ENCODE measurements around the gene UBXN11. TPM values are rescaled to one million over a fixed set of nuclear protein-coding genes. Genes with fewer than 3 reads are reported as not detected.
A peak's percentile ranks its signal among the peaks of the same experiment; 100 is the strongest.
"Not testable (repeated sequence)": the region's sequence is repeated elsewhere in the genome, so short reads cannot be mapped to it uniquely, and the experiment has no call there.

UBXN11 gene
- total RNA-seq, 2 experiments from 2014 or later: 34.4 to 40.9 TPM

- ATAC-seq (peak; percentile 83), DNase-seq (peak; percentile 92)
- ChIA-PET CTCF (interaction anchor here (0.6 to 11.5 kb wide), 22 partner anchors 10 to 192 kb away, joined by 3 to 591 read pairs (median 4); partner anchors contain the start of genes CEP85, DHDDS, SH3BGRL3 and UBXN11), POLR2A (interaction anchor here (0.7 to 10.8 kb wide), 10 partner anchors 8 to 98 kb away, joined by 3 to 409 read pairs (median 4); partner anchors contain the start of genes CEP85, SH3BGRL3 and UBXN11)
- H3K4me1 Mint-ChIP-seq (ENCODE audit: low read depth): peaks cover 71% of the 10 kb centered on the region
- H3K36me3 Mint-ChIP-seq (ENCODE audit: low read depth): peaks cover 47% of the 10 kb centered on the region
- peak within 1 kb of the TSS; percentile 78 for H3K27ac Mint-ChIP-seq
- no peaks in the 10 kb centered on the region for H3K27me3 Mint-ChIP-seq (ENCODE audit: low read depth)
- no peaks in the 10 kb centered on the region for H3K9me3 Mint-ChIP-seq (ENCODE audit: insufficient read depth)
- peak within 1 kb of the TSS; percentile 84 for H3K4me3 Mint-ChIP-seq
These were observed 11.3 kb upstream of the UBXN11 start, which contains the start of gene CD52 for GRCh38 chr1:26317612-26318337. TSS of gene CD52 (plus strand) at chr1:26317958. CDS start at chr1:26318018, 60 bp downstream.

GRCh38 chr1:26317146-26317545 lies 10.7 kb upstream of the UBXN11 start:
- Mint-ChIP-seq H3K27me3 (ENCODE audit: low read depth) (no peaks in the 10 kb centered on the region), H3K9me3 (ENCODE audit: insufficient read depth) (no peaks in the 10 kb centered on the region), H3K4me1 (ENCODE audit: low read depth) (peaks cover 65% of the 10 kb centered on the region), H3K4me3 (peak overlapping the region; percentile 84), H3K27ac (peak overlapping the region; percentile 78), H3K36me3 (ENCODE audit: low read depth) (peaks cover 41% of the 10 kb centered on the region)
- ATAC-seq: no peak
- POLR2A ChIA-PET: interaction anchor here (0.9 to 10.8 kb wide), 9 partner anchors 8 to 83 kb away, joined by 3 to 409 read pairs (median 6); partner anchors contain the start of genes CEP85, SH3BGRL3 and UBXN11
- DNase-seq: no peak
- CTCF ChIA-PET: interaction anchor here (1.0 to 11.5 kb wide), 14 partner anchors 9 to 115 kb away, joined by 3 to 591 read pairs (median 6); partner anchors contain the start of genes CEP85, DHDDS, SH3BGRL3 and UBXN11

DNA sequence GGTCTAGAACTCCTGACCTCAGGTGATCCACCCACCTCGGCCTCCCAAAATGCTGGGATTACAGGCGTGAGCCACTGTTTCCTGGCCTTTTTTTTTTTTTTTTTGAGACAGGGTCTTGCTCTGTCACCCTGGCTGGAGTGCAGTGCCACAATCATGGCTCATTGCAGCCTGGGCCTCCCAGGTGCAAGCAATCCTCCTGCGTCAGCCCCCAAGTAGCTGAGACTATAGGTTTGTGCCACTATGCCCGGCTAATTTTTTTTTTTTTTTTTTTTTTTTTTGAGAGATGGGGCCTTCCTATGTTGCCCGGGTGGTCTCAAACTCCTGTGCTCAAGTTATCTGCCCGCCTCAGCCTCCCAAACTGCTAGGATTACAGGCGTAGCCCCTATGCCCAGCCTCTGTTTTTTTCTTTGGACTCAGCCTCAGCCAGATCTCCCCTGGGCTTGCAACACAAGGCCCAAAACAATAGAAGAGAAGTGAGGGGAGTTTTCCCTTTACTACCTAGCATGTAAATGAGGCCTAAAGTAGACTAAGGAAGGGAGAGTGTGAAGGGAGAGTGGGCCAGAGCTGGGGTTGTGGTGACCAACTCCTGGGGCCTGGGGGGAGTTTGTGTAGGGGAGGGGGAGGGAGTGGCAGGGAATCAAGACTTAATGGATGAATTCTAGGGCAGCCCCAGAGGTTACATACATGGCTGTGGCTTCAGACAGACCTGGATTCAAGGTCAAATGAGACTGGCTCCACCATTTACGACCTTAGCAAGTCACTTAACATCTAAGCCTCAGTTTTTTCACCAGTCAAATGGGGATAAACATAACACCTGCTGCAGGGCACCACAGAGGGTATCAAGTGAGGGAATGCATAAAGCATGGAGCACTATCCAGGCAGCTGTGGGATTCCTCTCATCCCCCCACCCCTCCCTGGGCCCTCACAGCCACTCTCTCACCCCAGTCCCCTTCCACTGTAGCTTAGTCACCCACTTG lies 9.7 kb upstream of the UBXN11 start:
- Mint-ChIP-seq H3K4me1 (ENCODE audit: low read depth) (peaks cover 61% of the 10 kb centered on the region), H3K4me3 (peak overlapping the region; percentile 84), H3K36me3 (ENCODE audit: low read depth) (peaks cover 32% of the 10 kb centered on the region), H3K9me3 (ENCODE audit: insufficient read depth) (no peaks in the 10 kb centered on the region), H3K27ac (peak overlapping the region; percentile 75), H3K27me3 (ENCODE audit: low read depth) (no peaks in the 10 kb centered on the region)
- CTCF ChIA-PET: interaction anchor here (1.1 to 11.5 kb wide), 10 partner anchors 8 to 101 kb away, joined by 4 to 591 read pairs (median 7); partner anchors contain the start of genes CEP85, SH3BGRL3 and UBXN11
- ATAC-seq (no peak), DNase-seq (no peak)
- POLR2A ChIA-PET: interaction anchor here (1.3 to 10.8 kb wide), 3 partner anchors 9 to 63 kb away, joined by 3 to 409 read pairs (median 51); partner anchors contain the start of genes SH3BGRL3 and UBXN11

DNA sequence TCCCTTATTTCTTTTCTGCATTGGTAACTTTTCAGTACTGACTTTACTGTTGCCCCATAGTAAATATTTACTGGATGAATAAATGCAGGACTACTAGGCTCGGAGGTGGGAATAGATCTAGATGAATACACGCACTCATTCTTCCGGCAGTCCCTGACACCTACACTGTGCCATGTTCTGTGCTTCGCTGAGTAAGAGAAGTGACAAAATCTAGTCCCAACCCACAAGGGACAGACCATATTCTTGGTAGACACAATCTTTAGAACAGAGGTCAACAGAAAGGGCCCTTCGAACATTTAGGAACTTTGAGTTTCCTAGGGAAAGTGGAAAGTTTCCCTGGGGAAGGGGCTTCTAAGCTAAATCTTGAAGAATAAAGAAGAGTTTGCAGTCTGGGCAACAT lies 8.1 kb upstream of the UBXN11 start:
- Mint-ChIP-seq H3K9me3 (ENCODE audit: insufficient read depth) (no peaks in the 10 kb centered on the region), H3K4me1 (ENCODE audit: low read depth) (peaks cover 52% of the 10 kb centered on the region), H3K4me3 (peak overlapping the region; percentile 9), H3K36me3 (ENCODE audit: low read depth) (peaks cover 20% of the 10 kb centered on the region), H3K27ac (peak overlapping the region; percentile 75), H3K27me3 (ENCODE audit: low read depth) (no peaks in the 10 kb centered on the region)
- ATAC-seq: no peak
- CTCF ChIA-PET: interaction anchor here (0.6 to 11.5 kb wide), 9 partner anchors 8 to 103 kb away, joined by 3 to 591 read pairs (median 6); partner anchors contain the start of genes CEP85, SH3BGRL3 and UBXN11
- DNase-seq: no peak
- POLR2A ChIA-PET: interaction anchor here (1.1 to 10.8 kb wide), 2 partner anchors 12 to 31 kb away, joined by 3 to 409 read pairs; partner anchors contain the start of gene SH3BGRL3

- not testable (repeated sequence) for H3K9me3 Mint-ChIP-seq (ENCODE audit: insufficient read depth); DNase-seq; H3K36me3 Mint-ChIP-seq (ENCODE audit: low read depth); H3K27me3 Mint-ChIP-seq (ENCODE audit: low read depth); ATAC-seq
- H3K4me1 Mint-ChIP-seq (ENCODE audit: low read depth): peaks cover 47% of the 10 kb centered on the region
- H3K4me3 Mint-ChIP-seq: peak overlapping the region; percentile 99
- ChIA-PET CTCF (interaction anchor here (0.7 to 6.1 kb wide), 16 partner anchors 10 to 163 kb away, joined by 3 to 159 read pairs (median 4); partner anchors contain the start of genes CD52, DHDDS and SH3BGRL3), POLR2A (interaction anchor here (0.6 to 4.9 kb wide), 8 partner anchors 10 to 192 kb away, joined by 3 to 79 read pairs (median 6); partner anchors contain the start of genes CD52, HMGN2 and SH3BGRL3)
- peak overlapping the region; percentile 96 for H3K27ac Mint-ChIP-seq
These were observed 1.8 kb upstream of the UBXN11 start for GRCh38 chr1:26307966-26308899.

GRCh38 chr1:26307363-26307781 lies 936 bp upstream of the UBXN11 start:
- ATAC-seq: peak; percentile 11
- peak; percentile 38 for DNase-seq
- no peaks in the 10 kb centered on the region for H3K9me3 Mint-ChIP-seq (ENCODE audit: insufficient read depth)
- CTCF ChIA-PET: interaction anchor here (0.7 to 6.1 kb wide), 17 partner anchors 8 to 164 kb away, joined by 3 to 159 read pairs (median 4); partner anchors contain the start of genes CD52, DHDDS and SH3BGRL3
- H3K4me3 Mint-ChIP-seq: peak overlapping the region; percentile 99
- H3K36me3 Mint-ChIP-seq (ENCODE audit: low read depth): peaks cover 5% of the 10 kb centered on the region
- POLR2A ChIA-PET: interaction anchor here (1.7 to 4.9 kb wide), 5 partner anchors 11 to 193 kb away, joined by 3 to 79 read pairs (median 15); partner anchors contain the start of genes CD52 and SH3BGRL3
- peaks cover 43% of the 10 kb centered on the region for H3K4me1 Mint-ChIP-seq (ENCODE audit: low read depth)
- H3K27ac Mint-ChIP-seq: peak overlapping the region; percentile 96
- H3K27me3 Mint-ChIP-seq (ENCODE audit: low read depth): no peaks in the 10 kb centered on the region

DNA sequence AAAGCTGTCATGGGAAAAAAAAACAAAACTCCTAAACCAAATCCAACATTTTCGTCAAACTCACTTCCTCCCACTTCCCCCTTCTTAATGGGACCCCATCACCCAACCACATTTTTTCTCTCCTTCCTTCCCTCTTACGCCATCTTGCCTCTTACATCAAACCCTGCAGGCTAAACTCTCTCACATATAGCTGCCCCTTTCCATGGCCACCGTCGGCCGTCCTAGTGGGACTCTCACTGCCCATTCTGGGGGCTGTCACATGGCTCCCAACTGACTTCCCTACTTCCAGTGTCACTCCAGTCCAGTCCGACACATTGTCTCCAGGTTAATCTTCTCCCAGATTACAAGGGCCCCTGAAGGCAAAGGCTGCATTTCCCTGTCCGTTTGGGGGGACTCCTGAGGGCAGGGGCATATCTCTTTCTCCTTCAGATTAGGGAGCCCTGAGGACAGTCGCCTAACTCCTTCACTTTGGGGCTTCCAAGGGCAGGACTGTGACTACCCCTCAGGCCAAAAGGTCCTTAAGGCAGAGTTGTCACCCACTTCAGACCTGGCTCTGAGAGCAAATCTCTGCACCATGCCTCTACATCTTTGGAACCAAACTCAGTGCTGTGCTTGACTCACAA lies 658 bp downstream of the UBXN11 start:
- H3K36me3 Mint-ChIP-seq (ENCODE audit: low read depth): peaks cover 5% of the 10 kb centered on the region
- H3K4me1 Mint-ChIP-seq (ENCODE audit: low read depth): peaks cover 44% of the 10 kb centered on the region
- H3K9me3 Mint-ChIP-seq (ENCODE audit: insufficient read depth): no peaks in the 10 kb centered on the region
- no peaks in the 10 kb centered on the region for H3K27me3 Mint-ChIP-seq (ENCODE audit: low read depth)
- ATAC-seq: peak; percentile 4
- ChIA-PET POLR2A (interaction anchor here (1.4 to 4.9 kb wide), 3 partner anchors 9 to 17 kb away, joined by 3 to 79 read pairs (median 6); partner anchors contain the start of gene CD52), CTCF (interaction anchor here (6.1 kb wide), 1 partner anchor 18 kb away, joined by 159 read pairs; no protein-coding TSS in a partner anchor)
- no peak for DNase-seq
- peak overlapping the region; percentile 96 for H3K27ac Mint-ChIP-seq
- H3K4me3 Mint-ChIP-seq: peak overlapping the region; percentile 99

- CTCF ChIA-PET: interaction anchor here (1.2 kb wide), 1 partner anchor 10 kb away, joined by 3 read pairs; no protein-coding TSS in a partner anchor
- peaks cover 50% of the 10 kb centered on the region for H3K4me1 Mint-ChIP-seq (ENCODE audit: low read depth)
- POLR2A ChIA-PET: interaction anchor here (0.5 to 1.9 kb wide), 2 partner anchors 11 to 14 kb away, joined by 3 to 8 read pairs; no protein-coding TSS in a partner anchor
These were observed 3.6 kb downstream of the UBXN11 start for GRCh38 chr1:26302733-26303405.

More at GRCh38 chr1:26302733-26303405, 3.6 kb downstream of the UBXN11 start:
- DNase-seq (no peak), ATAC-seq (no peak)
- no peak overlapping the region for H3K4me3 Mint-ChIP-seq
- H3K27ac Mint-ChIP-seq: no peak overlapping the region
- no peaks in the 10 kb centered on the region for H3K27me3 Mint-ChIP-seq (ENCODE audit: low read depth)
- H3K9me3 Mint-ChIP-seq (ENCODE audit: insufficient read depth): no peaks in the 10 kb centered on the region
- peaks cover 2% of the 10 kb centered on the region for H3K36me3 Mint-ChIP-seq (ENCODE audit: low read depth)

All from activated CD8-positive, alpha-beta T cell treated with anti-CD3 and anti-CD28 coated beads, Interleukin-2, amount 10 ng/mL, durations not matched to agents 7 days and 5 days (primary cell).